OCI-LY3 (cell line): ENCODE data around the gene CDH4.

ENCODE experiments used
- H2AFZ ChIP-seq: fragments of 200-600, 300-600 bp; shearing (Covaris generic); 2 replicates; pipeline ENCODE4 v1.6.0; 2014; ENCODE audit warnings: antibody characterized with exemption, low read depth, low read length
- H3K27ac ChIP-seq: fragments of 200-600, 300-600 bp; sonication (generic); 2 replicates; pipeline ENCODE4 v1.5.1; 2014; ENCODE audit warnings: mild to moderate bottlenecking, low read length, moderate library complexity, mixed read lengths
- H3K27me3 ChIP-seq: fragments of 200-600, 300-600 bp; sonication (generic); 2 replicates; pipeline ENCODE4 v1.6.1; 2014; ENCODE audit warnings: low read depth, low read length, mixed read lengths
- H3K36me3 ChIP-seq: fragments of 200-600, 300-600 bp; sonication (generic); replicated peaks from 2 replicates; pipeline ENCODE3; 2014; ENCODE audit warnings: low read depth, low read length, mixed read lengths
- H3K4me1 ChIP-seq: fragments of 300-600, 200-600 bp; sonication (generic); 2 replicates; pipeline ENCODE4 v1.6.1; 2014; ENCODE audit warnings: low read length, mixed read lengths
- H3K4me2 ChIP-seq: fragments of 200-600, 300-600 bp; sonication (generic); 2 replicates; pipeline ENCODE4 v1.6.1; 2014; ENCODE audit warnings: low read length, mixed read lengths
- H3K4me3 ChIP-seq: fragments of 300-600, 200-600 bp; sonication (generic); 2 replicates; pipeline ENCODE4 v1.5.1; 2014; ENCODE audit warnings: antibody characterized with exemption, mild to moderate bottlenecking, low read length, moderate library complexity
- H3K79me2 ChIP-seq: fragments of 300-600, 200-600 bp; shearing (Covaris generic); 2 replicates; pipeline ENCODE4 v1.6.1; 2014; ENCODE audit warnings: mild to moderate bottlenecking, low read length, mixed read lengths
- H3K9ac ChIP-seq: fragments of 300-600, 200-600 bp; shearing (Covaris generic); 2 replicates; pipeline ENCODE4 v1.6.0; 2014; ENCODE audit warnings: mild to moderate bottlenecking, low read length, moderate library complexity
- H3K9me3 ChIP-seq: fragments of 200-600, 300-600 bp; shearing (Covaris generic); 2 replicates; pipeline ENCODE4 v1.6.1; 2014; ENCODE audit warnings: low read length, mixed read lengths; ENCODE audit not compliant: insufficient read depth
- H4K20me1 ChIP-seq: fragments of 200-600, 300-600 bp; sonication (generic); 2 replicates; pipeline ENCODE4 v1.6.1; 2016; ENCODE audit warnings: low read length, mixed read lengths; ENCODE audit not compliant: insufficient read depth
- CTCF ChIP-seq: fragments of 200-600, 300-600 bp; sonication (generic); IDR thresholded peaks from 2 replicates; pipeline ENCODE4 v1.5.1; 2014; ENCODE audit warnings: antibody characterized with exemption, low read length, low read depth
- EZH2phosphoT487 ChIP-seq: fragments of 200-600 bp; shearing (Covaris generic); IDR thresholded peaks from 2 replicates; pipeline ENCODE4 v1.6.1; 2018; ENCODE audit warnings: antibody characterized with exemption, mixed run types, low read depth

The CDH4 gene

DNA sequence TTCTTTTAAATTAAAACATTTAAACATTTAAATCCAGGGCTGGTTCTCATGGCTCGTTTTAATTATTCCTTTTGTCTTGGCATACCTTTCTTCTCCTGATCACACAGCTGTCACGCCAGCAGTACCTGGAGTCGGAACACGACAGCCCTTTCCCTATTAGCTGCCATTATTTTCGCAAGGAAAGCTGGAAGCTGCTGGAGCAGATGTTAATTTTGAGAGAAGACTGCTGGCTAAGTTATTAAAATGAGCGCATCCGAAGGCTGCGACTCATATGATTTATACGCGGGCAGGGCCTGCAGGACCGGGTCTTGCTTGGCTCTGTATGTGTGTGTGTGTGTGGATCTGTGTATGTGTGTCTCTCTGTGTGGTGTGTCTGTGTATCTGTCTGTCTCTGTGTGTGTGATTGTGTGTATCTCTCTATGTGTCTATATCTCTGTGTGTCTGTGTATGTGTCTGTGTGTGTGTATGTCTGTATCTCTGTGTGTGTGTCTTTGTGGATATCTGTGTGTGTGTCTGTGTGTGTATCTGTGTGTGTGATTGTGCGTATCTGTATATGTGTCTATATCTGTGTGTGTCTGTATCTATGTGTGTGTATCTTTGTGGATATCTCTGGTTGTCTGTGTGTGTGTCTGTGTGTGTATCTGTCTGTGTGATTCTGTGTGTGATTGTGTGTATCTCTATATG lies 191.5 kb downstream of the CDH4 start:
- Histone ChIP-seq H4K20me1 (no peaks in the 10 kb centered on the region), H3K4me2 (no peak overlapping the region), H2AFZ (no peak overlapping the region)

DNA sequence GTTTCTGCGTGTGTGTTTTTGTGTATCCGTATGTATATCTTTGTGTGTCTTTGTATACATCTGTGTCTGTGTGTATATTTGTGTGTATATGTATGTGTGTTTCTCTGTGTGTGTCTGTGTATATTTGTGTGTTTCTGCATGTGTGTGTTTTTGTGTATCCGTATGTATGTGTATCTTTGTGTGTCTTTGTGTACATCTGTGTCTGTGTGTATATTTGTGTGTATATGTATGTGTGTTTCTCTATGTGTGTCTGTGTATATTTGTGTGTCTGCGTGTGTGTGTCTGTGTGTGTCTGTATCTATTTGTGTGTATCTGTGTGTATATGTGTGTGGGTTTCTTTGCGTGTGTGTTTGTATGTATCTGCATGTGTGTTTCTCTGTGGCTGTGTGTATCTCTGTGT lies 192.6 kb downstream of the CDH4 start:
- Histone ChIP-seq H3K79me2 (no peaks in the 10 kb centered on the region), H3K27ac (no peak overlapping the region), H2AFZ (no peak overlapping the region), H3K36me3 (no peaks in the 10 kb centered on the region), H3K27me3 (no peaks in the 10 kb centered on the region), H3K4me1 (no peaks in the 10 kb centered on the region), H4K20me1 (no peaks in the 10 kb centered on the region), H3K9me3 (no peaks in the 10 kb centered on the region), H3K9ac (no peak overlapping the region), H3K4me3 (no peak overlapping the region), H3K4me2 (no peak overlapping the region)
- TF ChIP-seq EZH2phosphoT487 (no peak), CTCF (no peak)

More for the DNA sequence above, 191.5 kb downstream of the CDH4 start:
- H3K27me3 ChIP-seq = no peaks in the 10 kb centered on the region
- H3K9me3 ChIP-seq = no peaks in the 10 kb centered on the region
- no peak overlapping the region for H3K27ac ChIP-seq
- H3K9ac ChIP-seq = no peak overlapping the region
- H3K4me3 ChIP-seq = no peak overlapping the region
- no peaks in the 10 kb centered on the region for H3K36me3 ChIP-seq
- no peaks in the 10 kb centered on the region for H3K4me1 ChIP-seq
- TF ChIP-seq EZH2phosphoT487 = no peak
- TF ChIP-seq CTCF = no peak
- no peaks in the 10 kb centered on the region for H3K79me2 ChIP-seq

DNA sequence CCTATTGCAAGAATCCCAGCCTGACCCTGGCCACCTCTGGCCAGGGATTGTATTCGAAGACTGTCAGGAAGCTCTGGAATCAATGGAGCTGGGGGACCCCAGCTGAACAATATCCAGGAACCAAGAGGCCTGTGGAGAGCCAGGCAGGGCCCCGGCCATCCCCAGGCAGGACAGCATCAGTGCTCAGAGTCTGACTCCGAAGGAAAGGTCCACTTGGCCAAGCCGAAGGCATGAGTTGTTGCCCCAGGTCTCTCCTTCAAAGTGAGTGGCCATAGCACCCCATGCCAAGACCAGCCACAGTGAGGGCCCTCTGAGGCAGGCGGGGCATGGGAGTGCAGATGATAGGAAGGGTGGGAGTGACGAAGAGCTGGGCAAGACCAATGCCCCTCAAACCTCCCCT lies 193.1 kb downstream of the CDH4 start:
- Histone ChIP-seq H3K4me1 (no peaks in the 10 kb centered on the region), H3K4me3 (no peak overlapping the region), H4K20me1 (no peaks in the 10 kb centered on the region), H2AFZ (no peak overlapping the region), H3K36me3 (no peaks in the 10 kb centered on the region), H3K27me3 (no peaks in the 10 kb centered on the region), H3K9ac (no peak overlapping the region), H3K27ac (no peak overlapping the region), H3K9me3 (no peaks in the 10 kb centered on the region), H3K79me2 (no peaks in the 10 kb centered on the region), H3K4me2 (no peak overlapping the region)
- TF ChIP-seq EZH2phosphoT487 (no peak), CTCF (no peak)

DNA sequence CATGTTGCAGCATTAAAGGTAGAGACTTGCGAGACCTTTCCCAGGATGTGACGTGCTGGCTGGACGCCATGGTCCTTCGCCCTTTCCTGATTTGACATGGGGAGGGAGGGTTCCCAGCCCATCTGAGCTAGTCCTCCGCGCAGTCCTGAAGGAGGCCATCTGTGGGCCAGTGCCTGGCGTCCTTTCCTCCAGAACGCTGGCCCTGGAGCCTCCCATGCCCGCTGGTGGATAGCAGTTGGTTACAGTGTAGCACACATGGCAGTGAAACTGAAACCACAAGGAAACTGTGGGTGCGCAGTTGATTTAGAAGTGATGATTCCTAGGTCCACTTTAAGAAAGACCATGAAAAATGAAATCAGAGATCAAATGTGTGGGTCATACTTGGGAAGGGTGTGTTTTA lies 193.7 kb downstream of the CDH4 start:
- no peak overlapping the region for H3K4me3 ChIP-seq
- H3K9me3 ChIP-seq = no peaks in the 10 kb centered on the region
- no peaks in the 10 kb centered on the region for H3K27me3 ChIP-seq
- no peak overlapping the region for H3K9ac ChIP-seq
- TF ChIP-seq EZH2phosphoT487 (no peak), CTCF (no peak)
- no peaks in the 10 kb centered on the region for H3K4me1 ChIP-seq
- no peaks in the 10 kb centered on the region for H3K36me3 ChIP-seq
- no peak overlapping the region for H2AFZ ChIP-seq
- H3K4me2 ChIP-seq = no peak overlapping the region
- H4K20me1 ChIP-seq = no peaks in the 10 kb centered on the region
- no peak overlapping the region for H3K27ac ChIP-seq
- H3K79me2 ChIP-seq = no peaks in the 10 kb centered on the region
